Stimulated activated CD8-positive, alpha-beta memory T cell treated with anti-CD3 and anti-CD28 coated beads, Interleukin-4, amount 100 ng/mL, for 24 hours (primary cell): ENCODE results near the gene C12orf75.
"Not testable (repeated sequence)": the region's sequence is repeated elsewhere in the genome, so short reads cannot be mapped to it uniquely, and the experiment has no call there.

ENCODE experiments used
- DNase-seq: peaks from one replicate; pipeline ENCODE4 v3.0.0-alpha.2; 2020; ENCODE audit warnings: low read depth

The C12orf75 gene

DNA sequence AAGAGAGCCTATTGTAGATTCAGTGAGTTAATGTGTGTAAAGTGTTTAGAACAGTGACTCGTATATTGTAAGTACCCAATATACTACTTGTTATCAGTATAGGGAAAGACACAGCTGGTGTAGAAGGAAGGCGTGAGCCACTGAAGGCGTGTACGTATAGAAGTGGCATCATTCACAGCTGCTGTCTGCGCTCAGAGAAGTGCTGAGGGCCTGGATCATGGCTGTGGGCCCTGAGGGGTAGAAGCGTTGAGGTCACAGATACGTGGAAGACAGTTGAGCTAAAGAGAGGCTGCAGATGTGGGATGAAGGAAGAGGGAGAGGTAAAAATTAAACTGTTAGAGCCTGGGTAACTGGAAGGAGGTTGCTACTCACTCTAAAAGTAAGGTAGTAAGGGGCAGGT, 5.9 kb downstream of the C12orf75 start:
- no peak for DNase-seq

DNA sequence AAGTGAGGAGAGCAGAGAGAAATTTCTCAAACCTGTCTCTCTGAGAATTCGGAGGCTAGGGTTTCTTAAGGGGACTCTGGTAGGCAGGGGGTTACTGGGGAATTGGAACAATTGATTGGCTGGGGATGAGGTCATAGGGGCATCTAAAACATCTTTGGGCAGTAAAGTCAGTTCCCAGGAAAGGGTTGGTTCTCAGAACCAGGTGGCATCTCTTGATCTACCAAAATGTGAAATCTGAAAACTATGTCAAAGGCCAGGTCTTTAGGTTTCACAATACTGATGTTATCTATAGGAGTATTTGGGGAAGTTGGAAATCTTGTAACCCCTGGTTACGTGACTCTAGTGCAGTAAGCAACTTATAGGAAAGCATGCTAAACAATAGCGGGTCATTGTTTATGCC, 6.9 kb downstream of the C12orf75 start:
- DNase-seq: no peak

DNA sequence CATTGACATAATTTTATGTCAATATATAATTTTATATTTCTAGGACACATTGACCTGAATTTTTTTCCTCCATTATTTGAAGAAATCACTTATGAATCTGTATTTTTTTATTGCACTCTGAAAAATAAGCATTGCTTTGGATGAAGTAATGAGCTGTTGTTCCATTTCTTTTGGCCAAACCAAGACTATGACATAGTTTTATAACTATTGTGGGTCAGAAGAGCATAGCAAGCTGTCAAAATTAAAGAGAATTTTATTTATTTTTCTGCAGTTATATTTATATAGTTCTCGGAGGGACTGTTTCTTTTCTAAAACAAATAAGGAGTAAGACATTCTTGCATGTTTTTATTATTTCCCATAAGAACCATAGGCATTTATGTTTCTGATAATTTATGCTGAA, 8.5 kb downstream of the C12orf75 start:
- no peak for DNase-seq

DNA sequence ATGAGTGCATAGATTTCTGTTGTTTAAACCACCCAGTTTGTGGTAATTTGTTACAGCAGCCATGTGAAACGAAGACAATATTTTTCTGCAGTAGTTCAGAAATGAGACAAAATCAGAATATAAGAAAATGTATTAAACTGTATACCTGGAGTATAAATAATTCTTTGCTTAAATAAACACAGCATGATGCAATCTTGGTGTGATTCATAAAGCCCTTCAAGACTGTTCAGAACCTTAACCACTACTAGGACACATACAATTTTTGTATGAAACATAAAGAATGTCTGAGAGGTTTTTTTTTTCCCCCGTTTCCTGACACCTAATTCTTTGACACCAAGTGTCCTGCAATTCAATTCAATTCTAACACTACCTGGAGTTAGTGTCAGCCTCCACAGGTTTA, 10.5 kb downstream of the C12orf75 start:
- no peak for DNase-seq

DNA sequence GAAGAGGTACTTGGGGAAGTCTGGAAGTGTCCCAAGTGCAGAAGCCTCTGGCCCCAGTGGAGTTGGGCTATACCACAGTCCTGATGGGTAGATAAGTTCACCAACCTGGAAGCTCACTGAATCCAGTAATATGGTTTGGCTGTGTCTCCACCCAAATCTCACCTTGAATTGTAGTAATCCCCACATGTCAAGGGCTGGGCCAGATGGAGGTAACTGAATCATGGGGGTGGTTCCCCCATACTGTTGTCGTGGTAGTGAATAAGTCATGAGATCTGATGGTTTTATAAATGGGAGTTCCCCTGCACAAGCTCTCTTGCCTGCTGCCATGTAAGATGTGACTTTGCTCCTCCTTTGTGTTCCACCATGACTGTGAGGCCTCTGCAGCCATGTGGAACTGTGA, 11.1 kb downstream of the C12orf75 start:
- DNase-seq: not testable (repeated sequence)

DNA sequence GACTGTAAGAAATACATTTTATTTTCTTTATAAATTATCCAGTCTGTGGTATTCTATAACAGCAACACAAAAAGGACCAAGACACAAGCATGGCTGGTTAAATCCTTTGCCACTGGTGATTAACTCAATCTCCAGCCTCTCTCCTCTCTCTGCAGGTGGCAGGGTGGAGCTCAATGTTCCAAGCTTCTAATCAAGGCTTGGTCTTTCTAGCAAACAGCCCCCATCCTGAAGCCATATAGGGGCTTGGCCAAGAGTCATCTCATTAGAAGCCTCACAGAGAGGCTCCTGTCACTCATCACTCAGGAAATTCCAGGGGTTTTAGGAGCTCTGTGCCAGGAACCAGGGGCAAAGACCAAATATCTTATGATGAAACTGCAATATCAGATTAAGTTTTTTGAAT, 12.0 kb downstream of the C12orf75 start:
- no peak for DNase-seq

DNA sequence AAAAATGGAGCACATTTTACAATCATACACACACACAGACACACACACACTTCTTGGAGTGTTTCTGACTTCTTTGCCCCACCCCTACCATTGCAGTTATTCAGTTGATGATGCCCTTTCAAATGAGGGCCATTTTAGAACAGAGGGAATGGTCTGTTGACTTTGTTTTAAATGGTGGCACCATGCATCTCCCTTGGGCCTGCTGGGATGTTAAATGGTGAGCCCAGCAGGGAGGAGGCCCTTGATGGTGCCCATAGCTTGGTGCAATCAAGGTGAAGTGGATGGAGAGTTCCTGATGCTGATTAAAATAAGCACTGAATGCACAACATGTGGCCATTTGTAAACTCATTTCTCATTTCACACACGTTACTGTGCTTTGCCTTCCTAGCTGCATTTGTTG, 13.3 kb downstream of the C12orf75 start:
- DNase-seq: no peak

DNA sequence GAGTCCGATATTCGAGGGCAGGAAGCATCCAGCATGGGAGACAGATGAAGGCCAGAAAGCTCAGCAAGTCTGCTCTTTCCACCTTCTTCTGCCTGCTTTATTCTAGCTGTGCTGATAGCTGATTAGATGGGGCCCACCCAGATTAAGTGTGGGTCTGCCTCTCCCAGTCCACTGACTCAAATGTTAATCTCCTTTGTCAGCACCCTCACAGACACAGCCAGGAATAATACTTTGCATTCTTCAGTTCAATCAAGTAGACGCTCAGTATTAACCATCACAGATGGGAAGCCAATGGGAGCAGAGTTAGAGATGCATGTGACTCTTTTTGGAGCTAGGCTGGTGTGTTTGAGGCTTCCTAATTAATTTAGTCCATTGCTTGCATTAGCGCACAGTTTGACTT, 17.0 kb downstream of the C12orf75 start:
- no peak for DNase-seq

DNA sequence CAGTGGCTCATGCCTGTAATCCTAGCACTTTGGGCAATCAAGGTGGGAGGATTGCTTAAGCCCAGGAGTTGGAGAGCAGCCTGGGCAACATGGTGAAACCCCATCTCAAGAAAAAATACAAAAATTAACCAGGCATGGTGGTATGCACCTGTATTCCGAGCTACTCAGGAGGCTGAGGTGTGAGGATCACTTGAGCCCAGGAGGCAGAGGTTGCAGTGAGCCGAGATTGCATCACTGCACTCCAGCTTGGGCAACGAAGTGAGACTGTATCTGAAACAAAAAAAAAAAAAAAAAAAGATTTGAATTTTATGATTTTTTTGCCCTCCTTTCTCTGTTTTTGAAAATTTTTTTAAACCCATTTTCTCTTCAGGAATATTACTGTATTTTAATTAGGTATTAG, 17.7 kb downstream of the C12orf75 start:
- DNase-seq: no peak

DNA sequence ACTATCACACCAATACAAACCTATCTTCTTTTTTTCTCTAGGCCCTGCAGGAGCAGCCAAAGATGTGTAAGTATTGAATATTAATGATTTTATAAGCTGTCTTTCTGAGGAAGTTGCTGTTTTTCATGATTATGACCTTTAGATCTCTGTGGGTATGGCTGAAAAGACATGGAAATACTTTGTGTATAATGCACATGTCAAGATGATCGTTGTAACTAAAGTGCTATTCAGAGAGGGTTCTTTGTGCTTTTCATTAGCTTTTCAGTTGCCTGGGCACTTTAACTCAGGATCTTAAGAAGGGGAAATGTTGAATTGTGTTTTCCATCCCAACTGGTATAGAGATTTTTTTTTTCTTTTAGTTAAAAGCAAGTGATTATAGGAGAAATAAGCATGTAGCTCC, 18.1 kb downstream of the C12orf75 start:
- no peak for DNase-seq

DNA sequence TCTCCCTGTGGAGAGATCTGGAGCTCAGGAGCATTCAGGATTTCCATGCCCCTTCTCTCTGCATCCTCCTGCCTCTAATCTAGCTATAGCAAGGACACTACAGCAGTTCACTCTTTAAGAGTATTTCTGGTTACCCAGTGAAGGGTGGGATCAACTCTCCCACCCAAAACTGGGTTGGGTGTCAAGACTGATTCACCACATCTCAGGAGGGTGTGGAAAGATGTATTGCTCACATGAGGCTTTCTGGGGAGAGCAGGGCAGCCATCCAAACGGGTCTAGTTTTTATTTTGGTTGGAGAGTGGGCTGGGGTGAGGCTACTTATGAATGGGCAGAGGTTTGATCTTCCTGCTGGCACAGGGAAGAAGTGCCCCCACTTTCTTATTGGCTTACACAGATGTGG, 18.6 kb downstream of the C12orf75 start:
- DNase-seq: no peak

DNA sequence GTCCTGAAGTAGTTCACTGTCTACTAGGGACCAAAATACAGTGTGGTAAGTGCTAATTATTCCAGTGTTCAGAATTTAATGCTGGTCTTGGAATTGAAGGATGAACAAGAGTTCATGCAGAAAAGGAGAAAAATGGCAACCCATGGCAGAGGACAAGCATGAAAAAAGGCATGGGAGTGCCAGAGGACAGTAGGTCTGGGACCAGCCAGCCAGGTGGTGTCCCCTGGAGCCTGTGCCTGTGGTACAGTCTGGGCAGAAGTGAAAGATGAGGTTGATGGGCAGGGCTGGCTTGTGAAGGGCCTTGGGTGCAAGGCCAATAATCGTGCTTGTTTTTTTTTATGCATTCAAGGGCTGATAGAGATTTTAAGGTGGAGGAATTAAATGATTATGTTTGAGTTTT, 21.0 kb downstream of the C12orf75 start:
- no peak for DNase-seq

DNA sequence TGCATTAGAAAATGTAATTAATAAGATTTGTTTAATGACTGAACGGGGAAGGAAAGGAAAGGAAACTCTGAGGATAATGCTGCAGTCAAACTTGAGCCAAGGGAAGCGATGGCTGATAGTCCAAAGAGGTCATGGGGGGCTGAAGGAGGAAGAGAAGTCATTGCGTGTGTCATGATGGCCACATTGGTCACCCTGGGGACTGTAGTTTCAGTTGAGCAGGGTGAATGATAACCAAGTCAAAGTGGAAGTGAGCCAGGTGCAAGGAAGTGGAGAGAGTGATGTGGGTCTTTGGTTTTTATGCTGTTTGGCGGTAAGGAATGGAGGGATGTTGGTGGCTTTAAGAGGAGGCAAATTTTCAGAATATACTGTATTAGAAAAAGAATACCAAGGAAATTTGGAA, 21.6 kb downstream of the C12orf75 start:
- DNase-seq: no peak

DNA sequence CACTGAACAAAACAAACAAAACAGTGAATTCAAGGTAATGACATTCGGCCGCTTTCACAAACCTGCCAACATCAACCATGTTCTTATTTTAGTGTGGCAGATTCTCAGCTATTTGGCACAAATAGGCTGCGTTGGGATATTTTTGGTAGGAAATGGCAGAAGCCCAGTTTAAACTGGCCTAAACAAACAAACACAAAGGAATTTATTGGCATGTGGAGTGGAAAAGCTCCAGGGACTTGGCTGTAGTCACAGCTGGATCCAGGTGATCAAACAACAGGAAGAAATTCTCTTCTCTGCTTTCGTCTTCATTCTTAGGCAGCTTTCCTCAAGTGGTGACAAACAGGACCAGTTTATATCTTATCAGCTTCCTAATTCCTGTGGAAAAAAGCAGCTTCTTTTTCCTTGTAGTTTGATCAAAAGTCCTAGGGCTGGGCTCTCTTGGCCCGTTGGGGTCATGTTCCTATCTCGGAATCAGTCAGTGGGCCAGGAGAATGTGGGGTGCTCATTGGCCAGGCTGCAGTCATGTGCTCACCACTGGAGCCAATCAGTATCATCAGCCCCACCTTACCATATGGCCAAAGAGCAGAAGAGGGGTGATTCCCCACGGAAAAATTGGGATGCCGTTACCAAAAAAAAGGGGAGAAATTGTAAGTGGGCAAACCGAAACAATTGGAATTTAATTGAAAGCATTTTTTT, 22.6 kb downstream of the C12orf75 start:
- no peak for DNase-seq

DNA sequence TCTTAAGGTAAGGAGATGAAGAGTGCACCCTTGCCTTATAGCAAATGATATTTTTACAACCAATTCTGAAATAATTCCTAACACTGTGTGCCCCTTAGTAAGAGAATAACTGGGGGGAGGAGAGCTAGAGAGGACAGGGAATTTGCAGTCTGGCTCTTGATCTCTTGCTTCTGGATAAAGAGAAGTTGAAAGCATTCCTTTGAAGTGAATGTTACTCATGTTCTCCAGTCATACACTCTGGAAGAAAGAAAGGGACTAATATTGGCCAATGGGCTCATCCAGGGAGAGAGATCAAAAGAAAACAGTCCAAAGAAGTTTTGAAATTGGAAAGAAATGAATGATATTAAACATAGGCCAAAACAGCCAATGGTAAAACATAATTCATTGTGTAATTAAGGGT, 25.3 kb downstream of the C12orf75 start:
- DNase-seq: no peak

DNA sequence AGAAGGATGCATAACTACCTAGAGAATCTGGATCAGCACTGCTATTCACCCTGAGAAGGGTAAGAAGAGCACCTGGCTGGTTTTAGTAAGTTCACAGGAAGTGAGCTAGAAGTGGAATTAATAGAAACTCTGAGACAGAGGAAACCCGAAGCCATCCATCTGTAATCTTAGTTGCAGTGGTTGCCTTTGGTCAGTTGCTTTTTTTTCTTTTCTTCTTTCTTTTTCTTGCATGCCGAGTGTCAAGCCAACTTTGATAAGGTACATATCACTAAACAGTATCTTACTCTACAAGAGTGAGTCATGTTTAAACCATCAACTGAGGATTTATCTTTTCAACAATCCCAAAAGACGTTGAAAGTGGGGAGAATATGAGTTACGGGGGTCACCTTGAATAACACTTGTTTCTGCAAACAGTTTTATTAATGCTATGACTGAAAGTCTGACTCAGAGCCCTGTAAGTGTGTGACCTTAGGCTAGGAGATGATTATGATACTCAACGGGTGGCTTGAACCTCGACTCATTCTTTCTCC, 26.7 kb downstream of the C12orf75 start:
- no peak for DNase-seq

DNA sequence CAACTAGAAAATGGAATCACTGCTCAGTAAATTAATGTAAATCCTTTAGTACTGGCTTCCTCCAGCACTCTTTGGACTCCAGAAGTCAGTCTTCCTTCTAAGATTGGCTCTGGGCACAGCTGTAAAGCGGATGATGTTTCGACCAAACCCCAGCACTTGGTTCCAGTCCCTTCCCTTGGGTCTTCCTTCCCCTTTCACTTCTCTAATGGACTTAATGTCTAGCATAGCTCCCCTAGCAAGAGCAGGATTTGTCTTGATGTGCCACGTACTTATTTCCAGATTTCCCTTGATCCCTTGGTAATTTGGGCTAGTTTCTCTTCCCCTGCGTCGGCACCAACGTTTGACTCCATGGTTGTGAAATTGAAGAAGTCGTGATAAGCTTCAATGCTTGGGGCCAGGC, 28.3 kb downstream of the C12orf75 start:
- DNase-seq: no peak

DNA sequence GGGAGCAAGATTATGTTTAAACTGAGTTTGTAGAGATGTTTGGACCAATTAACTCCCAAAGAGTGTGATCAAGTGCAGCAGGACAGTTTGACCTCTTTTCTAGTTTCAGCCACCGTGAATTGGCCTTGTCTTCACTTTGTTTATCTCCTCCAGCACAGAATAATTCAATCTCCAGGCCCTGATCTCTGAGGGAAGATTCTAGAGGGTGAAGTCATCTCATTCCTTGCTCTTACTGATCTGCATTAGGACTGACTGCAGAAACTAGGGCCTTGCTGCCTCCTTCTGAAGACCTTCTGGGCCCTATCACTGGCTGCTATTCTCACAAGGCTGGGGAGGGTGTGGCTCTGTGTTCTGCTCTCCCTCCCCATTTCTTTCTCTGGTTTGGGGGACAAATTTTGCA, 29.4 kb downstream of the C12orf75 start:
- DNase-seq: no peak

DNA sequence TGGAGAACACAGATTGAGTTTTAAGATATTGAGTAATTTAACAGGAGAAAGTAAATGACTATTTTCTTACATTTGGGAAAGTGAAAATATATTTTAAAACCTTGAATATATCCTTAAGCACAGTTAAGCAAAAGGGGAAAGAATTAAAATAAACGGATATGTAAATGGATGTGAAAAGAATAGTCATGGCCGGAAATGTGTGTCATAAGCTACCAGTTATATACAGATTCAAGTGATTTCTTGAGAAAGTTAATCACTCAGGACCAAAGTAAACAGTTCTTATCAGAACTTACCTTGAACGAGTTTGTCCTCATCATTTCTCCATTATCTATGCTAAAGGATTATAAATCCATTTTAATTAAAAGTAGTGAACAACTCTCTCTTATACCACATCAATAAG, 33.4 kb downstream of the C12orf75 start:
- DNase-seq: no peak

DNA sequence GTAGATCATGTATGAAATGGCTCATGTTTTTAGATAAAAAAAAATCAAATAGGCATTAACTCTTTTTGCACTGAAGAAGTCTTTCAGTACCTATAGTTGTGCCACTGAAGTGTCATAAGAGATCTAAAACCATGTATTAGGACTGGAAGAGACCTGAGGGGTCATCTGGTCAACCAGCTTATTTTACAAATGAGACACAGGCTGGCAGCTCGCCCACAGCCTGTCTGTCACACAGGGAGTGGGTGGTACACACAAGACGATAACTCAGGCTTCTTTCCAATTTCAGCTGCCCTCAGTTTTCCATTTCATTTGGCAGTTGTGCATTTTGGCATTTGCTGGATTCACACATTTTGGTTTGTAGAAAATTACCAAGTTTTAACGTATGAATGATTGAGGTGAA, 34.7 kb downstream of the C12orf75 start:
- no peak for DNase-seq

DNA sequence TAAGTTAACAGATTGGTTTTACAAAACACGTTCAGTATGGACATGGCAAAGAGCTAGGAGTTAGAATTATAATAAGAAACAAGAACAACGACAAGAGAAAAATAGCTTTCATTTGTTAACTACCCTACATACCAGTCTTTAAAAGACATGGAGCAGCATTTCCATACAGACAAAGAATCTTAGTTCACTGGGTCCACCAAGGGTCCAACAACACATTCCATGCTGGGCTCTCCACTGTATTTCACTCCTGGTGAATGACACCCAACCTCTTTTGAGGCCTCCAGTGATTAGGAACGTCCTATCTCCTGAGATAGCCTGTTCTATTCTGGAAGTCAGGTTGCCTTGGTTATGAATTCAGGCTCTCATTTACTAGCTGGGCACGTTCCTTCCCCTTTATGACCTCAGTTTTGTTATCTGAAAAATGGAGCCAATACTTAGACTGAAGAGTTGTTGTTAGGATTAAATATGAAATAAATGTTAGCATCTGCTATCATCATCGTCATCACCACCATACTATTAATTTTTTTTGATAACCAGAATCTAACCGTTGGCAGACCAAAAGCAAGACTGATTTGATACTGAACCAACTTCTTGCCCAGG, 37.7 kb downstream of the C12orf75 start:
- DNase-seq: no peak

DNA sequence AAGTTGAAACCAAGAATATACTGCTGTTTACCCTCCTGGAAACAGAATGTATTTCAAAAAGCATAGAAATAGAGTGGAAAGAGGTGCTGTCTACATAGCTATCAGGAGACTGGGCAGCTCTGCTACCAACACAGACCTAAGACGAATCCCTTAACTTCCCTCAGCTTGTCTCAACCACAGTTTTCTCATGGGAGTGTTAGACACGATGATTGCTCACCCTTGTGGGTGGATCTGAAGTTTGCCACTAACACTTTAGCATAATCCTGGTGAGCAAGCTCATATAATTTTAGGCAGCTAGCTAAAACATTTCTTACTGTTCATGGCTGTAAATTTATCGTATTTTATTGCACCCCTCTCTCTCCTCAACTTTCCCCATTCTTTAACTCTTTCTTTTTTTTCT, 38.5 kb downstream of the C12orf75 start:
- no peak for DNase-seq

DNA sequence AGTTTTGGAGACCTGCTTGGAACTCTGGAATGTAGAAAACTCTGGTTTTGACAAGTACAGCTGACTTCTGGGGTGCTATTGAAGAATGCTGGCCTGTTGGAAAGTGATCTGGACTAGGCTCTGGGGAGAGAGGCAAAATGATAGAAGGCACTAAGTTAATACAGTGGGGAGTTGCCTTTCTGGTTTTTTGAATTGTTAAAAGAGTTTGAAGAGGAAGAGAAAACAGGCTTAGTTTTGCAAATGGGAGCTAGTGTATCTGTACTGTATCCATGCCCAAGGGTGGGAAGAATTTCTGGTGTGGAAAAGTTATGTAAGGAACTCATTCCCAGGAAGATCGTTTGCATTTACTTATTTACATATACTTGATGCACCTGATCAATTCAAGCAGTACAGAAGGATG, 43.8 kb downstream of the C12orf75 start:
- no peak for DNase-seq

DNA sequence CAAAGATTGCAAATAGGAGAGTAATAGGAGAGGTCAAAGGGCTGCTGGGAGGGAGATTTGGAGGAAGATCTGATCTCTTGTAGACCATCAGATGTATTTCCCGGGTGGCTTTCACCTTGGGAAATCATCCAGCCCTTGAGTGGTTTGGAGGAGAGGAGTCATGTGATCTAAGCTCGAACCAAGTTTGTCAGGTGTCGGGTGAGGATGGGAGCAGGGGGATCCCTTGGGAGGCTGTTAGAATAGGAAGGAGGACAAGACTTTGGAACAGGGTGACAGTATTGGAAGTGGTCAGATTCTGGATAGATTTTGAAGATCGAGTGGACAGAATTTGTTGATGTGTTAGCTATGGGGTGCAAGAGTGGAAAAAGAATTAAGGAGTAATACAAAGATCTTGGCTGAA, 46.6 kb downstream of the C12orf75 start:
- DNase-seq: no peak
